ENCODE results near the gene GRIK4.
A peak's percentile ranks its signal among the peaks of the same experiment; 100 is the strongest.
"Not testable (repeated sequence)": the region's sequence is repeated elsewhere in the genome, so short reads cannot be mapped to it uniquely, and the experiment has no call there.

The GRIK4 gene

DNA sequence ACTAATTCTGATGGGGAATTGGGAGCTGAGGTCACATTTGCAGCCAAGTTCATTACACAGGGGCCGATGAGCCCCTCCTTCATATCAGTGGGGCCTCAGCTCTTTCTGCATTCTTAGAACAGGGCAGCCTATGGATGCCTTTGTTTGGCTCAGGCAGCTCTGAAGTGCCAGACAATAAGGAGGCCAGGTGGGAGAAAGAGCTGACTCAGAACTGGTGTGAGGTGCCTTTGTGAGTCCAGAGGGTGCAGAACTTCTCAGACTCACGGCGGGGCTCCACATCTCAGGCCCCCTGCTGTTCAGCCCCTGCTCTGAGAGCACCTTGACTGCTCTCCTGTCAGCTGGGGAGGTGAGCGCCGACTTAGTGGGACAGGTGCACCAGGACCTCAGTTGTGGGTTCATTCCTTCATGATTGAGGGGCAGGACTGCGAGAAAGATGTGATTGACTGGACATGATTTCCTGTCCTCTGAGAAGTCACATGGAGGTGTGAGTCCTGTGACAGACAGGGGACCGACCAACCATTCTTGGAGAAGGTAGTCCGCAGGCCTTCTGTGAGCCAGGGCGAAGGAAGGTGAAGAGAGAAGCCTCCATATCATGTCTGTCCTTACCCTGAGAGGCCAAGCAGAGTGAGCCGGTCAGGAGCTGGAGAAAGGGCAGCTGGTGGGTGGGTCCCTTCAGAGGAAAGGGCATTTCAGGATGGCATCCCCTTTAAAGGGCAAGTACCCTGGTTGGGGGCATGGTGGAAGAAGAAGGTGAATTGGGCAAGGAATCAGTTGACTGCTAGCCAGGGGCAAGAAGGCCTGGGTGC lies 267.3 kb downstream of the GRIK4 start:
- DNase-seq (ENCODE audit: low read depth, low spot score), result no peak

- DNase-seq (ENCODE audit: low read depth, low spot score), result no peak
Measured at GRCh38 chr11:120780239-120780638, 268.7 kb downstream of the GRIK4 start.

DNA sequence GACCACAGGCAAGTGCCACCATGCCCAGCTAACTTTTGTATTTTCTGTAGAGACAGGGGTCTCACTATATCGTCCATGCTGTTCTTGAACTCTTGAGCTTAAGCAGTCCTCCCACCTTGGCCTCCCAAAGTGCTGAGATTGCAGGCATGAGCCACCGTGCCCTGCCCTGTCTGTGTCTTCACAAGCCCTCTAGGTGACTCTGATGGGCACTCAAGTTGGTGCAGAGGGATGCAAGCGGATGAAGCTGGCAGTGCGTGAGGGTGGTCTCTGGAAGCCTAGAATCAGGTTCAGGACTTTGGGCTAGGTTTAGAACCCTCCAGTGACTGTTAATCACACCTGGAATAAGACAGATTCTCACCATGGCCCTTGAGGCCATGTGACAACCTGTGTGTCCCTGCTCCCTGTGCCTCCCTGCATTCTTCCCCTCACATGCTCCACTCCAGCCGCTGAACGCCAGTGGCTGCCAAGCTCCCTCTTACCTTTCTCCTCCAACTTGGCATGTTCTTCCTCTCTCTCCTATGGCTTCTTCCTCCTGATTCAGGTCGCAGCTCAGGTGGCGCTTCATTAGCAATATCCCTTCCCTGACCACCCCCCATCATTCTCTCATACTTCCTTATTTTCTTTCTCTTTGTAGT lies 270.1 kb downstream of the GRIK4 start:
- no peak for DNase-seq (ENCODE audit: low read depth, low spot score)

DNA sequence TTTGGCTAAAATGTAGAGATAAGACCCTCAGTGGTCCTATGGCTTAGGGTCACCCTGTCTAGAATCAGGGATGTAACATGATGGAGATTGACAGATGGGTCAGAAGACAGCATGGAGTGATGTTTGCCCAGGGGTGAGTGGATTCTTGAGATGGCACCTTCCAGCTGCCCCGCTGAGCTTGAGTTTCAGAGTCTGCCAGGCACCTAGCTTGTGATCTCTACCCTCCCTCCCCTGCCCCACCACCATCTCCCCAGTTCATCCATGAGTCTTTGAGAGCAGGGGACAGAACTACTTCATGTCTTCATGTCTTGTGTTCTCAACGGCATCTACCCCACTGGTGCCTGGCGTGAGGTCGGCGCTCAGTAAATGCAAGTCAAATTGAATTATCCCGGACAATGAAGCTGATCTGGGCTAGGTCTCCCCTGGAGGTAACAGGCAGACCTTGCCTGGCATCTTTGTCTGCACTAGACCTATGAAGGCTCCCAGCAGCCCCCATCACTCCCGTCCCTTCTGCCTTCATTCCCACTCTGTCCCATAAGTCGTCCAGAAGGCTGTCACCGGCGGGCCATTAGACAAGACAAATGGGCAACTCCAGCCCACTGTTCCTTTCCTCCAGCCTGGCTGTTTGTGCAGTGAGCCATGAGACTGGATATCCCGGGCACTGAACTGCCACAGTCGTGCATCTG lies 273.2 kb downstream of the GRIK4 start:
- DNase-seq (ENCODE audit: low read depth, low spot score), result no peak

DNA sequence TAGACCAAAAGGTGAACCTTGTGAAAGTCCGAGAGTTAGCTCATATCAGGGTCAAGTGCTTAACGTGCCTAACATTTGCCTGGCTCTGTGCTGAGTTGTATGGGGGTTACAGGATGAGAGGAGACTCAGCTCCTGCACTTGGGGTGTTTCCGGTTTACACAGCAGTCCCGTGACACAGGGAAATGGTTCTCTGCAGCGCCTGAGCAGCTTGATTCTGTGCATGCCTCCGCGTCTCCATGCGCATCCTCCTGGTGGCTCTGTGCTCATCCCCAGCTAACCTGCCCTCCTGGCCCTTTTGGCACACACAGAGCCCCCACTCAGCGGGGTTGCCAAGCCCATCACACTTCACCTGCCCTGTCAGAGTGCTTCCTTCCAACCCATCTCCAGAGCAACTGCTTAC lies 274.0 kb downstream of the GRIK4 start:
- DNase-seq (ENCODE audit: low read depth, low spot score), result no peak

DNA sequence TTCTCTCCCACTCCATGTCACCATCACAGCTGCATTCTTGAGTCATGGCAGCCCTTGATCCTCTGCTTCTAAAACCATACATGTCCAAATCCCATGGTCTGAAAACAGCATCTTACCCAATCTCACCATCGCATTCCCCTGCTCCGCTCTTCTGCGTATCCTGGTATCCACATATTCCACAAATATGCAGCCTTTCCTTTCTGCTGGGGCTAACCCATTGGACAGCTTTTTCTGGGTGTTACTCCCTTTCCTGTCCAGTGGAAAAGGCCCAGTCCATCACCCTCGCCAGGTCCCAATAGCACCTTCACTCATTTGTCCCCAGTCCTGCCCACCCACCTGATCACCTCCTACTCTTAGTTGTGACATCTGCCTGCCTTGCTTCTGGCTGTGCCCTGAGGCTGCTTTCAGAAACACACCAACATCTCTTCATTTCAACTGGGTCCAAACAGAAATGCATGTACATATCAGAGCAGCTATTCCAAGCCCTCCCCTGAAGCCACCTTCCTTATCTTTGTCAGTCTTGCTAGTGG lies 274.7 kb downstream of the GRIK4 start:
- DNase-seq (ENCODE audit: low read depth, low spot score), result no peak

- not testable (repeated sequence) for DNase-seq (ENCODE audit: low read depth, low spot score)
Measured at GRCh38 chr11:120787224-120787623, 275.7 kb downstream of the GRIK4 start.

- no peak for DNase-seq (ENCODE audit: low read depth, low spot score)
Measured at GRCh38 chr11:120789391-120789790, 277.8 kb downstream of the GRIK4 start.

- DNase-seq (ENCODE audit: low read depth, low spot score), result no peak
Measured at GRCh38 chr11:120792306-120792705, 280.8 kb downstream of the GRIK4 start.

DNA sequence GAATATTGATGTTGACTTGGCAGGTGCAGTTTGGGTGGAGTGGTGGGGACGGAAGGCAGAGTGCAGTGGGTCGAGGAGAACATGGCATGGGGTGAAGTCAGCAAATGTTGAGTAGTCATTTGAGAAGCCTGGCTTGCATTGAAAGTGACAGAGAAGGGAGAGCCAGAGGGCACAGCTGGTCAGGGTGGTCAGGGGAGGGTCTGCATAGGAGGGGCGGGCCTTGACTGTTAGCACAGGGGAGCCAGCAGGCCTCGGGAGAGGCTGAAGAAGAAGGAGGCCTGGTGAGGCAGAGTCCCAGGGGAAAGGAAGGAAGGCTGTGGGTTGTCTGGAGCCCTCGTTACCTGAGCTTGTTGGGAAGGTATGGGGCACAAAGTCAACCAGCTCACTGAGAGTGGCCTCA lies 281.6 kb downstream of the GRIK4 start:
- DNase-seq (ENCODE audit: low read depth, low spot score), result no peak

DNA sequence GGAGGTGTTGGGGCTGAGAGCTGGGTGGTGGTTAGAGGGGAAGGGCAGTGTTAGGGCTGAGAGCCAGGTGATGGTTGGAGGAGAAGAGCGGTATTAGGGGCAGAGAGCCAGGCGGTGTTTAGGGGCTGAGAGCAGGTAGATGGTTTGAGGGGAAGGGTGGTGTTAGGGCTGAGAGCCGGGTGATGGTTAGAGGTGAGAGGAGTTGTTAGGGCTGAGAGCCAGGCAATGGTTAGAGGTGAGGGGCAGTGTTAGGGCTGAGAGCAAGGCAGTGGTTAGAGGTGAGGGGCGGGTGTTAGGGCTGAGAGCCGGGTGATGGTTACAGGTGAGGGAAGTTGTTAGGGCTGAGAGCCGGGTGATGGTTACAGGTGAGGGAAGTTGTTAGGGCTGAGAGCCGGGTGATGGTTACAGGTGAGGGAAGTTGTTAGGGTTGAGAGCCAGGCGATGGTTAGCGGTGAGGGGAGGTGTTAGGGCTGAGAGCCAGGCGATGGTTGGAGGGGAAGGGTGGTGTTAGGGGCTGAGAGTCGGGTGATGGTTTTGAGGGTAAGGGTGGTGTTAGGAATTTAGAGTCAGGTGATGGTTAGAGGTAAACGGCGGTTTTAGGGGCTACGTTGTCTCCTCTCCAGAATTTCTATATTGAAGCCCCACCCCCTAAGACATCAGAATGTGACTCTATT lies 282.4 kb downstream of the GRIK4 start:
- no peak for DNase-seq (ENCODE audit: low read depth, low spot score)

- DNase-seq (ENCODE audit: low read depth, low spot score), result no peak
Measured at GRCh38 chr11:120794748-120795147, 283.2 kb downstream of the GRIK4 start.

- no peak for DNase-seq (ENCODE audit: low read depth, low spot score)
Measured at GRCh38 chr11:120795185-120795584, 283.6 kb downstream of the GRIK4 start.

DNA sequence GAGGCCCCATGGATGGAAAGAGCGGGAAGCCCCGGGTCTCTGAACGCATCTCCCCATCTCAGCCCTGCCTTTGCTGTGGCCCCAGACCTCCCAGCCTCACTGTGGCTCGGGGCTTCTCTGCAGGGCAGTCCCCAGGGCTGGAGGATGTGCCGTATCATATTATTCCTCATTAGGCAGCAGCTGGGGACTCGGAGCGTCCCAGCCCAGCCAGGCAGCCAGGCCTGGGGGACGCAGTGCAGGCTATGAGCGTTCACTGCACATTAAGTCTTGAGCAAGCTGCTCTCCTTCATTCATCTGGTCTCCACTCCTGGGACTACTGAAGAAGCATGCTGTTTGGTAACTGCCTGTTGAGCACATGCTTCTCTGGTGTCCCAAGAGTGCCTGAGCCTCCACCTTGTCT lies 285.6 kb downstream of the GRIK4 start:
- no peak for DNase-seq (ENCODE audit: low read depth, low spot score)

GRCh38 chr11:120798854-120799253 lies 287.3 kb downstream of the GRIK4 start:
- no peak for DNase-seq (ENCODE audit: low read depth, low spot score)

DNA sequence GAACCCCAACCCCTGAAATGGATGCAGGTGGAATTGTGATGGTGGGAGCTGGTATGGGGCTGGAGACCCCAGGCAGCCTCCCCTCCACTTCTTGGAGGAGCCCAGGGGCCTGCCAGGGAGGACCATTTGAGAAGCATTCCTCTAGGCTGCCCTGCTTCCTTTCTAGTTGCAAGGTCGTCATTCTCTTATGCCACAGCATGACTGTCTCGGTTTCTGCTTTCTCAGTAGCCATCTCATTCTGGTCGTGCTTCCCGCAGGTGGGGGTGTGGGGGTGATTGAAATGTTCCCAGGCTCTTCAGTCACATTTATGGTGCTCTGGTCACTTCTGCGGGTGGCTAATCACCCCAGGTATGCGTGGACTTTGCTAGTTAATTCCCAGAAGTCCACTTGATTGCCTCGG lies 288.7 kb downstream of the GRIK4 start:
- no peak for DNase-seq (ENCODE audit: low read depth, low spot score)

DNA sequence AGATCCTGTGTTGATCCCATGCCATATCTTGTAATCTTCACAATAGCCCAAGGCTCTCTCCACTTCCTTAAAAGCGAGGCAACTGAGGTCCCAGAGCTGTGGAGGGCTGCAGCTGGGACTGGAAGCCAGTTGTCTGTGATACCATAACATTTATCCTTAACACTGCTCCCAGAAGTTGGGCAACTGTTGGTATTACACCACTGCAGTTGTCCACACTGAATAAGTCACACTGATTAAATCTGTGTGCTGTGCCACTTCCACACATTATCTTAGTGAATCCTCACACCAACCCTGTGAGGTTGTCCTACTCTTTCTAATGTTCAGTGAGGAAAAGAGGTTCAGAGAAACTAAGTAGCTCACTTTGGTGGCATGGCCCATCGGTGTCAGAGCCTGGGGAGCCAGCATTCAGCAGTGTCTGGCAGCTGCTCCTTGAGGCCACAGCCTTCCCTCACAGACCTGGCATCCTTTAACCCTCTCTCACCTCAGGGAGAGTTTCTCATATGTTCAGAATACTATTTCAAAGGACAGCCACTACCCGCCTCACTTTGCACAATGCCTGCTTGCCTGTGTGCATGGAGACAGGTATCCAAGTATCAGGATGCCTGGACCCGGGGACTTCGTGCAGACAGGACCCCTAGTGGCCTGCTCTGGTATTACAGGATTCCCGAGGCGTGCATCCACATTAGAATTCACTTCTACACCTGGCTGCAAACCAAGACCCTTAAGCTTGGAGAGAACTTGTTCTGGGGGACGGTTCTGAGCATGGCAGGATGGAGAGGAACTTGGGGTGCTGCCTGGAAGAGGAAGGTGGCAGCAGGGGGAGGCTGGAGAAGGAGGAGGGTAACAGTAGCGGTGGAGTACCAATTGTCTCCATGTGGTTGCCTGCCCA lies 290.5 kb downstream of the GRIK4 start:
- peak; percentile 81 for DNase-seq (ENCODE audit: low read depth, low spot score)

DNA sequence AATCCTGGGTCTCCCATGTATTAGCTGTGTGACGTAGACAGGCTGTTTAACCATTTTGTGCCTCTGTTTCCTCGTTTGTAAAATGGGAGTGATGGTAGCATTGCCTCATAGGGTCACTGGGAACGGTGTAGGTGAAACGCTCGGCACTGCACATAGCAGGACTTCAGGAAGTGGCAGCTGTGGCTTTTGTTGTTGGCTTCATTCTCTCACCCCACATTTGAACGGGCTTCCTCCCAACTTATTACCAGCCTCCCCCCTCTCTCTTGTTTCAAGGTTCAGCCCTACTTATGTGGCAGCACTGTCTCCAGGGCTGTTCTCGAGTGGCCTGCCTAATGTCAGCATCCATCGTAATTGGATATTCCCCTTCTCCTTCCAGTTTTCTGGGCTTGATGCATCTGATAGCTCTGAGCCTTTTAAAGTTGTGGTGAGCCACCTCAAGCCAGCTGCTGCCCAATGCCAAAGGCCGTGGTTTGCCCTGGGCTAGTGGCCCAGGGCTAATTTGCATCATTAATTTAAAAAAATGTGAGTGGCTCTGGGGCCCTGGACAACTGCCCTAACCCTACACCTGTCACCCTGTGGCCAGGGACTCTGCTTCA lies 294.5 kb downstream of the GRIK4 start:
- peak; percentile 59 for DNase-seq (ENCODE audit: low read depth, low spot score)

- peak; percentile 94 for DNase-seq (ENCODE audit: low read depth, low spot score)
Measured at GRCh38 chr11:120807414-120808150, 296.0 kb downstream of the GRIK4 start.

DNA sequence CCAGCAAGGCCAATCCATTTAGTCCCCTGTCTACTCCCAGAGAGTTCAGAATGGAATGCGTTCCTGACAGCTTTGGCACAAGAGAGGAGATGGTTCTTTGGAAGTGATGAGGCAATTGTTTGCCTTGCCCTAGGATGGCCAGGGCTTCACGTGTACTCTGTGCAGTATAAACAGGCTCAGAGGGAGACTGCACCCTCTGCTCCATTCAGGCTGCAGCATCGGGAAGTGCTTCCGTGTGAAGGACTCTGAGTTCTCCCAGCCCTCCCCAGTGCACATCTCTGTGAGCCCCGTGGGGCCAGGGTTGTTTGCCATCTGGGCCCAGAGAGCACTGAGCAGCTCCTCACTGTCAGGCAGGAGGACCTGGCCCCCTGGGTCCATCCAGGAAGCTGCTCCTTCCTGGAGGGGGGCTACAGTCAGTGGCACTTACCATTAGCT lies 297.1 kb downstream of the GRIK4 start:
- peak; percentile 23 for DNase-seq (ENCODE audit: low read depth, low spot score)

All from astrocyte of the hippocampus (primary cell).